Neural cell (in vitro differentiated cells): ENCODE results near the gene RETREG1.

Experiments
- POLR2AphosphoS5 ChIP-seq: IDR thresholded peaks from 2 replicates; pipeline ENCODE4 v1.6.1; 2012
- TAF1 ChIP-seq: IDR thresholded peaks from 2 replicates; pipeline ENCODE4 v1.6.1; 2012; ENCODE audit warnings: low read depth
- TF ChIP-seq, protein P1 (sequence below): fragments of 450-650 bp; IDR thresholded peaks from 2 replicates; pipeline ENCODE4 v1.5.1; 2014; ENCODE audit warnings: antibody characterized with exemption, mild to moderate bottlenecking, moderate library complexity; ENCODE audit not compliant: poor library complexity, severe bottlenecking

- TF ChIP-seq, protein P1, sequence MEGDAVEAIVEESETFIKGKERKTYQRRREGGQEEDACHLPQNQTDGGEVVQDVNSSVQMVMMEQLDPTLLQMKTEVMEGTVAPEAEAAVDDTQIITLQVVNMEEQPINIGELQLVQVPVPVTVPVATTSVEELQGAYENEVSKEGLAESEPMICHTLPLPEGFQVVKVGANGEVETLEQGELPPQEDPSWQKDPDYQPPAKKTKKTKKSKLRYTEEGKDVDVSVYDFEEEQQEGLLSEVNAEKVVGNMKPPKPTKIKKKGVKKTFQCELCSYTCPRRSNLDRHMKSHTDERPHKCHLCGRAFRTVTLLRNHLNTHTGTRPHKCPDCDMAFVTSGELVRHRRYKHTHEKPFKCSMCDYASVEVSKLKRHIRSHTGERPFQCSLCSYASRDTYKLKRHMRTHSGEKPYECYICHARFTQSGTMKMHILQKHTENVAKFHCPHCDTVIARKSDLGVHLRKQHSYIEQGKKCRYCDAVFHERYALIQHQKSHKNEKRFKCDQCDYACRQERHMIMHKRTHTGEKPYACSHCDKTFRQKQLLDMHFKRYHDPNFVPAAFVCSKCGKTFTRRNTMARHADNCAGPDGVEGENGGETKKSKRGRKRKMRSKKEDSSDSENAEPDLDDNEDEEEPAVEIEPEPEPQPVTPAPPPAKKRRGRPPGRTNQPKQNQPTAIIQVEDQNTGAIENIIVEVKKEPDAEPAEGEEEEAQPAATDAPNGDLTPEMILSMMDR, result no peak
- TF ChIP-seq TAF1 (no peak), POLR2AphosphoS5 (no peak)
These were observed 23.8 kb downstream of the RETREG1 start for GRCh38 chr5:16593013-16593412.
